NT2/D1 (cell line): ENCODE results near the gene PIM3.

ENCODE experiments used
- SUZ12 ChIP-seq: IDR thresholded peaks from 2 replicates; pipeline ENCODE4 v1.6.1; 2011; ENCODE audit not compliant: insufficient read length, insufficient read depth; ENCODE audit errors: extremely low read depth
- YY1 ChIP-seq: IDR thresholded peaks from 2 replicates; pipeline ENCODE4 v1.6.1; 2011; ENCODE audit not compliant: insufficient read length, insufficient read depth
- ZNF274 ChIP-seq: IDR thresholded peaks from 2 replicates; pipeline ENCODE4 v1.6.1; 2011; ENCODE audit warnings: mild to moderate bottlenecking, low read depth, low read length

DNA sequence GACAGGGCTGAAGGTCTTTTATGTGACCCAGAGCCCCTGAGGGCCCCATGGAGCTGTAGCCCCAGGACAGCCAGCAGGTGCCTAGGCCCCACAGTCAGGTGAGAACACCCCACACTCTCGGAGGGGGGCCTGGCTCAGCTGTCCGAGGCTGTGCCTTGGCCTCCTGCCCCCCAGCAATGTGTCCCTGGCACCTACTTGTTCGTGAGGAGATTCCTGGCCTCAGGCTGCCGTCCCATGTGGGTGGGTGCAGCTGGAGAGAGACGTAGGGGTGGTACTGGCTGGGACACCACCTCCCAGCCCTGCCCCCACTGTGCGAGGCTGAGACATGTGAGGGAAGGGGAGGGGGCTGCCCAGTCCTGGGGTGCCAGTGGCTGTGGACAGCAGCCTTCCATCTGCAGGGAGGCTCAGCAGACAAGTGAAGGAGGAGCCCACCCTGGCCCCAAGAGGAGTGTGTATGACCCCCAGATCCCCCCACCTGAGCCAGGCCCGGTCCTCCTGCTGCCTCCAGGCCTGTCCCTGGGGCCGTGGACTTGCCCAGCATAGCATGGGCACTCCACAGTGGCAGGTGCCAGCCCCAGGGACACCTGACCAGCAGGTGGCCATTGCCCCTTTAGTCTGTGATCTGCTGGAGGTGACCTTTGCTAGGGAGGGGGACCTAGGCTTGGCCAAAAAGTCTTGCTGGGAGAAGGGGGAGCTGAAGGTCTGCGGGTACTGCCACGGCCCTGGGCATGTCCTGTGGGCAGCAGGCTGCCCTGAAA lies 35.0 kb downstream of the PIM3 start:
- no peak for TF ChIP-seq SUZ12
- no peak for TF ChIP-seq ZNF274
- no peak for TF ChIP-seq YY1
